ENCODE data around the gene ACP1.

Gene ACP1

DNA sequence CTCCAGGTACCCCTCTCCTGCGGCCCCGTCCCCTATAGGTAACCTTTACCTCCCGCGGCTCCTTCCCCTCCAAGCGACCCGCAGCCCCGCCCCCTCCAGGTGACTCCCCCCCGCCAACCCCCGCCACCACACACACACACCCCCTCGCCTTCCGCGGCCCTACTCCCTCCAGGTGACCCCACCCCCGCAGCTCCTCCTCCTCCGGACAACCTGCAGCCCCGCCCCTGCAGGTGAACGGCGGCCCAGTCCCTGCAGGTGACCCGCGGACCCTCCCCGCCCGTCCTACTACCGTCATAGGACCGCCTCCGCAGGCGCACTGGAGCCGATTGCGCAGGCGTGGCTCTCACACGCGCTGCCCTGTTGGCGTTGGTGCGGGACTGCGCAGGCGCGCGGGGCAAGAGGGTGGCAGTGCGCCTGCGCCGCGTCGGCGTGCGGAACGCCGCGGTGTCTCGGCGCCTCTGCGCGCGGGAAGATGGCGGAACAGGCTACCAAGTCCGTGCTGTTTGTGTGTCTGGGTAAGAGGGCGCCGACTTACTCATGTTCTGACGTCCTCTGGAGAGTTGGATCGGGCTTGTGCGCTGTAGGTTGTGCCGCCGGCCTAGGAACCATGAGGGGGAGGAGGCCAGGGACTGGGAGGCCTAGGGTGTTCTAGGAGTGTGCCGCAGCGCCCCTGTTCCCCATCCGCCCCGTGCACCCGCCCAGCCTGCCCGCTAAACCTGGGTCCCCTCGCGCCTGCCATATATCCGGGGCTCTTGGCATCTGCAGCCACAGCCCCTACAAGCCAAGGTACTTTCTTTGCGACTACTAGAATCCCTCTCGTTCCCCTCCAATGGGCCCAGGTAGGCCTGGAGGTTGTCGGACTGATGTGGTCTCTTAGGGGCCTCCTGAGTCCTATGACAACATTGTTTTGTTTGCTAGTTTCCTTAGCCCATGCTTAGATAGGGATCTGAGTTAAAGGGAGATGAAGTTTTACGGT is at the start of gene ACP1:
Gene ACP1, plus strand, starts transcription at position 455 of the 976 bp plus-strand sequence. Its CDS starts 18 bp downstream, at position 473.
- DNase-seq = peak; percentile 95

DNA sequence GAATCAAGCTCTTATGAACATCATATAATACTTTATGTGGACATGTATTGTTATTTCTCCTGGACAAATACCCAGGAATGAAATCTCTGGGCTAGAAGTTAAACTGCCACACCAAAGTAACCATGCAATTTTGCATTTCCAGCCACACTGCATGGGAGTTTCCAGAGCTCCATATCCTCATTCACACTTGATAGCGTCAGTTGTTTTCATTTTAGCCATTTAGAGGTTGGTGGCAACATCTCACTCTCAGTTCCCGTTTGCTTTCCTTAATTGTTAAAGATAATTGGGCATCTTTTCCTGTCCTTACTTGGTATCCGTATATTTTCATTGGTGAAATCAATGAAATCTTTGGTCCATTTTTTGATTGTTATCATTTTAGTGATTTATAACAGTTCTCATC is 48.7 kb upstream of the ACP1 start:
- no peak for DNase-seq

DNA sequence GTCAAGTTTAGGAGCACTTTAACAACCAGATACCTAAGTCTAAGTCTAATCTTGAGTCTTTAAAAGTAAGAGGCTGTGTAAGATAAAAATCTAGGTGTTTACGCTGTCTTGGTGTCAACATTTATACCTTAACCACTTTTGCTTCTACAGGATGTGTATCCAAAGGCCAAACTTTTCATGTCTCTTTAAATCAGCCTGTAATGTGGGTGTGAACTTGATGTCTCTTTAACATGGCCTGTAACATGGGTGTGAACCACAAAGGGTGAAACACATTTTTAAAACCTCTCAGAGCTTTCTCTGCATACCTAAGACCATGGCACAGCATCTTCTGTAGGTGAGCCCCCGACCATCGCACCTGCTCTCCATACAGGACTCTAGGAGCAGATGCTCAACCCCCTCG is 41.3 kb upstream of the ACP1 start:
- no peak for DNase-seq

DNA sequence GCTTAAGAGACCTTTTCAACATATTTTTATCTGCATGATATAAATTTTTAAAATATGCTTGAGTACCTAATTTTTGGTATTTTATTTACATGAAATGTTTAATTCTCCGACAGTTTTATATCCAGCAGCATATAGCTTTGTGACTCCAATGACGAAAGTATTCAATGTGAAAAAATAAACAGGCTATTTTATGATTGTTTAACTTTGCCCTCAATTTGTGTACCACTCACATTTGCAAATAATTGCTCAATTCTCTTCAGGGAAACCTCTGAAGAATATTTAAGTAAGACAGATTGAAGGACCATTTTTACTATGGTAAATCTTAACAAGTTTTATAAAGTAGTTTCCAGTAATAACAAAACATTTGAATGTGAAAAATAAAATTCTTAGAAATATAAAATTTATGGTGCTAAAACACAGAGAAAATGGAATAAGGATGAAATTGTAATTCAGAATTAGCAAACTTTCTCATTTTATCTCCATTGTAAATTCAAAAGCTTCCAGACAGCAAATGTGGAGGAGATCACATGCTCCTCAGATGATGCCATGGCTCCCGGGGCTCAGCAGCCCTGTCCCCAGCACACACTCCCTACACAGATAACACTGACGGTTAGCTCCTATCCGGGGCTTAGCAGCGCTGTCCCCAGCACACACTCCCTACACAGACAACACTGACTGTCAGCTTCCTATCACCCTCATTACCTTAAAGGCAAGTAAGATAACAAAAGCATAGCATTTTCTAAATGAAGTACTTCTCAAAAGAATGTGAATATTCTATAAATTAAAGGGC is 40.6 kb upstream of the ACP1 start:
- DNase-seq = peak; percentile 64

DNA sequence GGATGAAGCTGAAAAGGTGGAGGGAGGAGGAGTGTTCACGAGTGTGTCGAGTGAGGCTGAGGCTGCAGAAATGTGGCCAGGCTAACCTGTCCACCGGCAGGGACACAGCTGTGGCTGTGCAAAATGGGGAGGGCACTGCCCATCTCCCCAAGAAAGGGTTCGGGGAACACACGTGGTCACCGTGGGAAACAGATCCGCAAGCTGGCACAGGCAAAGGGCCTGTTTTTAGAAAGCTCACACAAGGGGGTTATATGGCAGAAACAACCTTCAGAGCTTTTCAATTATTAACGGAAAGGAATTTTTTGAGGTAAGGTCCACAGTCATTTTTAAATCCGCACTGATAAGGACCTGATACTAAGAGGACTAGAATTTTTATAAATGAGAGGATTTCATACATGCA is 36.6 kb upstream of the ACP1 start:
- DNase-seq = no peak

DNA sequence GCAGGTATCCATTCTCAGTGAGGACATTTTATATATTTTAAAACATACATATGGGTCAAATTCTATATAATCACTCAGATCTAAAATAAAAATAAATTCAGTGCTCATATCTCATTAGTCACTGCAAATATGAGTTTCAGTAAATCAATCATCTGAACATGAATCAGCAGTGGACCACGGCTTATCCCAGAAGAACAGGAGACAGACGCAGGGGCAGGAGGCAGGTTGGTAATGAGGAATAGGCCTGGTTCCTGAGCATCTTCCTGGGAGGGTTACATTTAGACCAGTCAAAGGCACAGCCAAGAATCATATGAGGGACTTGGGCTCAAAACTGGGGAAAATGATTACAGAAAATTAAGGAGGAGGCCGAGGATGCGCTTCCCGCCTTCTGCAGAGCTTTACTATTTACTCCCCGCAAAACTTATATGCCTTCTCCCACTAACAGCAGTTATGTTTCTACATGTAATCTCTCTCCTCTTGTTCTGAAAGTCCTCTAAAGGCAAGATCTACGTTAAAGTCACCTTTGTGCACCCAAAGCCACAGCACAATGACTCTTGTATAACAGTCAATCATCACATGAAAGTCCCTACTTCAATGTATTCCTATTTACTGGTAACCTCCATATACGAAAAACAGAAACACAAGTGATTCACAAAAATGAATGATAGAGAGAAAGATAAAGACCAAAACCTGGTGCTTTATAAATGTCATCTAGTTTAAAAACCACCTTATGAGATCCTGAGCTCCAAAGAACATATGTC is 36.0 kb upstream of the ACP1 start:
- DNase-seq = no peak

DNA sequence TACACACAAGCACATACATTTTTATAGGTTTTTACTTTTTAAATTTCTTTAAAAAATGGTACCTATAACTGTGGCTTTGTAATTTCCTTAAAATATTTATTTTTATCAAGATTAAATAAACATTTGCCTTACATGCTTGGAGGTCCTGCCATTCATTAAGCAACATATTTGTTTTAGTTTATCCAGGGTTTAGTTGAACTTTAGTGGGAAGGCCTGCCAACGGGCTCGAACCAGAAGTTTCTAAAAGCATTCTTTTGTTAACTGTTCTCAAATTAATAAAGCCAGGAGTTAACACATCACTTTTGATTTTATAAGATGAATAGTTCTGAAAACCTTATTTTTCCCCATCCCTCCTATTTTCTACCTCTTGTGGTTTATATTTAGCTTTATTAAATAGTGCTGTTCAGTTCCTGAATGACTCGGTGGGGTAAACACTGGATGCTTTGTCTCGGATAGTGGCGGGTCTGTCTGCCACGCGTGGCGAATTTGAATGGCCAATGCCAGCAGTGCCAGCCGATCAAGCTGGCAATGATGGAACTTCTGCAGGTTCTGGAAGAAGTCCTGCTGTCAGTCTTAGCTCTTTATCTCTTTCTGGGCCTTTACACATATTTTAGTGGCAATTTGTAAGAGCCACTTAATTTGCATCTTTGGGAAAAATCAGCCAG is 33.1 kb upstream of the ACP1 start:
- no peak for DNase-seq

DNA sequence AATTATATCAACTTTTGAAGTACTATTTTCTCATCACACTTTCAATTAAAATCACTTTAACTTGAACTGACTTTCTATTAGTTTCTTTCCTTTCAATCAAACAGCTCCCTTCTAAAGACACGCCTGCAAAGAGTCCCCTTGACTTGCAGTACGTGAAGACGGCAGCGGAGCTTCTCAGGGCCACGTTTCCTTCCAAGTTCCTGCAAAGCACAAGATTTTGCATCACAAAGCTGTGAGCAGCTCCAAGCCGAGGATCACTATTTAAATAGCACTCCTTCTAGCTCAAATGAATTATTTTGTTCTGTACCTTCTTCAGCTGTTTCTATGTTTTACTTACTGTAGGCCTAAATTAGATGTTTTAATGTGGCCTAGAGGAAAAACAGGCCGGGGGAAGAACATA is 31.7 kb upstream of the ACP1 start:
- no peak for DNase-seq

DNA sequence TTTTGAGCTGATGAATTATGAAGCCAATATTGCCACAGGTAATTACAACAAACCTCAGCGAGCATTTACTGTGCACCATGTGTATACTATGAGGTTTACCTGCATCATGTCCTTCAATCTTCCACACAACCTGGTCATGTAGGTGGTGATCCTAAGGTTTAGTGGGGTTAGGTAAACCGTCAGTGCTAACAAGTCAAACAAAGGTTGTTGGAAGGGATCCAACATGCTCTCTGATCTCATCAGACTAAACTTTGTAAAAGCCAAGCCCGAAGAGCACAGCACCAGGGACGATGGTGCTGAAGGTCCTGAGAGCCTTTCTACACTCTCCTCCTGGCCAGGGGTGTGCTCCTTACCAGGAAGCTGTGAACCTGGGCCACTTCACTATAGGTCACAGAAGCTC is 30.3 kb upstream of the ACP1 start:
- no peak for DNase-seq

DNA sequence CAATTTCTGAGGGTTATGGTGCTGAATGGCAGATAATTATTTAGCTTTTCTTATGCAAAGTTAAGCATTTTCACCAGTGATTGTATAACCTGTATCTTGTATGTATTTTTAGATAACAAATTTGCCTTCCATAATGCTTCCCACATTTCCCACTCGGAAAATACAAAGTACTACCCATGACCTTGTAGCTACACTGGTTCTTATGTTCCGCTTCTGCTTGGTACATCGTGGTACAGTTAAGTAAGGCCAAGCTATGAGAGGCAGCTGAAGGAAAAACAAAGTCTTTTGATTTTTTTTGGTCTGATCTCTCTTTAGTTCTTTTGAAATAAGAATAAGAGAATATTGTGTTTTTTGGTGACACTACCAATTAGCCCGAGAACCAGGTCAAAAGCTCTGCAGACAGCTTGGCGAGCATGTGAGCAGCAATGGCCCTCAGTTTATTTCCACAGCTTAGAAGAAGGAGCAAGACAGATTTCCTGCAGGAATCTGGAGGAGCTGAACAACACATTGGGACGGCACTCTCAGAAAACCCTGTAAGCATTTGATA is 27.7 kb upstream of the ACP1 start:
- no peak for DNase-seq

DNA sequence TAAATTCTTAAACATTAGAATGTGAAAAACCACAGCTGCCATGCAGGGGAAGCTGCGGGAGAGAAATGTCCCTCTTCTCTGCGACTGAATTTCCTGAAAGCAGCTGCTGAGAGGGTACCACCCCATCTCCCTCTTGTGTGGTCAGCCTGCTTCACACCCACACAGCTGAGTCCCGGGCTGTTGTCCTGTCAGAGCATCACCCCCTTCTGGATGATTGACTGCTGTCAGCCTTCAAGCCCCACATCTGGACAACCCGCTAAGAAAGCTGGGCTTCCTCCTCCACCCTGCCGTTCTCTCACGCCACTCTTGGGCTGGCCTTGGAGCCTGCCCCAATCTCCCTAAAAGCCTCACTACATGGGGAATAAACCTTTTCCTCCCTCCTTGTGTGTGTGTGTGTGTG is 26.9 kb upstream of the ACP1 start:
- DNase-seq = no peak

DNA sequence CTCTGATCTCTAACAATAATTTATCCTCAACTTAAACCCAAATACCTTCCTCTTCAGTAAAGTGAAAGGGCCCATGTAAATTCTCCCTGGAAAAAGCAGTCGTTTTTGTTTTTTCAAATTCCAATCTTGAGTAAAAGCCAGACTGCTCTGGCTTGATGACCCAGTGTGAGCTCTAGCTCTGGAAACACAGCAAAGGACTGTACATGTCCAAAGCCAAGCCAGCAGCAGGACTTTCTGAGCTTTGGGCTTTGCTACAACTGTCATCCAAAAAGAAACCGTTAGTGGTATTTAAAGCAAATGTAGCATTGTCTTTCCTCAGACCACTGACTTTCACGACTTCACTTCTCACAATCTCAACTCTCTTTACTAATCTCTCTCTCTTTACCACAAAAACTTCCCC is 26.3 kb upstream of the ACP1 start:
- DNase-seq = no peak

DNA sequence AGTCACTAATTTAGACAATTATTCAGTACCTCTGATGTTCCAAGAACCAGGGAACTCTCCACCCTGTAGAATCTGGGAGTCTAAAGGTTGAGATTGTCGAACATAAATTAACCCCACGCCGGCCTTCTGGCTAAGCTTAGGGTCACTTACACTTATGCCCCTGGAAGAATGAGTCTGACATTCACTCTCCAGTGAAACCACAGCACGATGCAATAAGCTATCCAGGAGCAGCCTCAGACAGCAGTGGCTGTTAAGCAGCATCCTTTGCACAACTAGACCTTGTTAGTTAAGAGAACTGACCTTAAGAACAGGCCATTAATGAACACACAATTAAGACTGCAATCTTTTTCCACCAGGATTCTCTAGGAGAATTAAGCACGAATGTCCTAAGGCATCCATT is 25.9 kb upstream of the ACP1 start:
- no peak for DNase-seq

DNA sequence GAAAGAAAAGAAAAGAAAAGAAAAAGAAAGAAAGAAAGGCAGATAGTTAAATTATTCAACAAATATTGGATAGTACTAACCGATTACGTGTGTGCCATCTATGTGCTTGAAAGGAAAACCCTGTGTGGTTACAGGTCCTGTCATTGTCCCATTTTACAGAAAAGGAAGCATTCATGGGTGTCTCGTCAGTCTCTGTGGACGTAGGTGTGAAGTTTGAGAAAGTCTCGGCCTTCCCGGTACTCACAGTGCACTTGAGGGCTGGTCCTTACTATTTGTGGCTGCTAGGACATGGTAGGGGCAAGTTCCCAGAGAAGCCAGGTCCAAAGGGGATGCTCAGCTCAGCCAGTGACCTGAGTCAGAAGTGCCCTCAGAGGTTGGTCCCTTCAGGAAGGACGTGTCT is 20.2 kb upstream of the ACP1 start:
- no peak for DNase-seq

DNA sequence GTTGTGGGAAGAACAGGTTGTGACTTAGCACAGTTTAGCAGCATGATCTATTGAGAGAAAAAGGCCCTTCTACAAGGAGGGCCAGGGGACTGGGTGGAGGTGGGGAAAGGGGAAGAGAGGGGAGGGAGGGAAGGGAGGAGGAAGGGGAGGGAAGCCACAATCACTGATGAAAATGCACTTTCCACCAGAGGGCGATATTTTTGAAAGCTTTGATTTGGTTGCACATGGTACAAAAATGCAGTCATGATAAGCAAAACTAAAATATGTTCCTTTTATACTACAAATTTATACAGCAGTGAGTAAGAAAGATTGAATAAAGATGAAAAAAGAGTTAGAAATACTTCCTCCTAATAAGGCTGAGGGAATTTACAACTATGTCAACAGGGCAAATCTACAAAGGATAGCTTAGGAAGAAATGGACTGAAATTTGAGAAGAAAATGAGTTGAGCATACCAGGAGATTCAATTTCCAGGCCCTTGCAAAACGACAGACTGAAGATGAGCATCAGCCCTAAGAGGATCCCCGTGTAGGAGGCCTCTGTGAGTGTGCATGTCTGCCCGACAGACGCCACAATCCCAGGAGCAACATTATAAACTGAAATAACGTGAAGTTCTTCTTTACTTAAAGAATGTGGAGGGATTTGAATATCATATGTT is 18.1 kb upstream of the ACP1 start:
- DNase-seq = peak; percentile 82

DNA sequence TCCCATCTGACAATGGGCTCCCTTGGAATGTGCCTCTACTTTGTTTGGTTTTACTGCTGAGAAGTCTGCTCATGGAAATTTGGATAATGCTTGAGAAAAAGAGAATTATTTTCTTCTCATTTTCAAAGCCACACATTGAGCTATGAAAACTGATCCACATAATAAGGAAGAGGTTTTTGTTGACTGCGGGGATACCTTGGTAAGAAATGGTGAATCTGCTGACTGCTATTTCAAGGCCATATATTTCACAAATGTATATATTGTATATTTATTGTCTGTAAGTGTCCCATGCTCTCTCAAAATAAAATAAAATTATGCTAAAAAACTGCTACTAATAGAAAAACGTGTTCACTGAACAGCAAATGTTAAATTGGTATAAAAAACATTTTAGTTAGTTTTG is 16.0 kb upstream of the ACP1 start:
- no peak for DNase-seq

DNA sequence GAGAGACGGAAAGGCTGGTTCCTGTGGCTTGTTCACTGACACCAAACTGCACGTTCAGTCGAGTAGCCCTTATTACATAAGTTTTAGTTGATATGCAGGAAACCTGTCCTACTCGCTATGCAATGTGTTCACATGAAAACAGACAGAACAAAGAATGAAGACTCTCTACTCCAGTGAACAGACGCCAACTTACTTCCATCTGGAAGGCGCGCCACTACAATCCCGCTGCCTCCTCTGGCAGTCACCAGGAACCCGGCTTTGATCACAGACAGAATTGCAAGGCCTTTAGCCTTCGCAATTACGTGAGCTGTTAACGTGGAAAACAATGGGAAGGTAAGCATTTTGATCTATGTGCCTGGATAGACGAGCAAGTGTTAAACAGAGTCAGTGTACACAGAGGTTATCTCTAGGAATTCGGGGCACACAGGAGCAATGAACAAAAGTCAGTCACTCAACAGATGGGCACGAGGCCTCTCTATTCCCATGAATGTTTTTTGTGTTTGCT is 15.2 kb upstream of the ACP1 start:
- no peak for DNase-seq

DNA sequence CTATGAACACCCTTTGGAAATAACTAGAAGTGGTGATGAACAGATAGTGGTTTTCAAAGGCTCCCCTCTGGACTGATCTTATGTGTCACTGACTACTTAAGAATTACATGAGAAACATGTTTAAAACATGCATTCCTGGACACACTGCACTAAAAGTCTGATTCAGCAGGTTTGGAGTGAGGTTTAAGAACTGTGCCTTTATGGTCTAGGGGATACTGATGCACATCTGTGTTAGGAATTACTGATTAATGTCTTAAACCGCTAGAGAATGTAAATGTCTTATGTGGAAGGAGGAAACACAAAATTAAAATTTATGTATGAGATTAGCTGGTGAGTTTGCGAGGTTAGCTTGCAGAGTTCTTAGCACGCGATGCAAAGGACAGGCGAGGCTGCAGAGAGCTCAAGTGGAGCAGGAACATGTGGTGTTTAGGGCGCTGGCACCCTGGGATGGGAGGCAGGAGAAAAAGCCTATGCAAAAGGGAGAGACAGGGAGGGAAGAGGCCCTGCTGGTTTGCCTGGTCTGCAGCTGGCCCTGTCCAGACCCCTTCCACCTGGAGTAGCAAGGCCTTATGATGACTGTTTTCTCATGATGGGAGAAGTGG is 12.6 kb upstream of the ACP1 start:
- no peak for DNase-seq

DNA sequence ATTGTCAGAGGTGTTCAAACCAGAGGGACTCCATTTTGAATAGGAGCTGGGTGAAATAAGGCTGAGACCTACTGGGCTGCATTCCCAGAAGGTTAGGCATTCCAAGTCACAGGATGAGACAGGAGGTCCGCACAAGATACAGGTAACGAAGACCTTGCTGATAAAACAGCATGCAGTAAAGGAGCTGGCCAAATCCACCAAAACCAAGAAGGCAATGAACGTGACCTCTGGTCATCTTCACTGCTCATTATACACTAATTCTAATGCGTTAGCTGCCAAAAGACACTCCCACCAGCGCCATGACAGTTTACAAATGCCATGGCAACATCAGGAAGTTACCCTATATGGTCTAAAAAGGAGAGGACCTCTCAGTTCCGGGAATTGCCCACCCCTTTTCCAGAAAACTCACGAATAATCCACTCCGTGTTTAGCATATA is 11.5 kb upstream of the ACP1 start:
- DNase-seq = no peak

DNA sequence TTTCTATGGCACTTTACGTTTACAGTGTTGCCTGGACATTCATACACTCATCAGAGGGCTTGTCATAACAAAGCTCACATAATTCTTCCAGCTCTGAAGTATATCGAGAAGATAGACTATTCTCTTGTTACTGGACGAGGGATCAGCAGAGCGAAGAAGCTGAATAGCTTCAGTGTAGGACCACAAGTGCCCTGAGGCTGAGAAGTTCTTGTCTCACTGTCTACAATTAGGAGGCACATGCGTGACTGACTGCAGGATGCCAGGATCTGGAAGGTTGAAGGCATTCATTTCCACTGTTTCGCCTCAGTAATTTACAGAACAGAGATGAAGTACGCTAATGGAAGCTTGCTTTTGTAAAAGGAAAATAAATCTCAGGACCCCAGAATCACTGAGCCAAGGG is 10.5 kb upstream of the ACP1 start:
- DNase-seq = no peak

DNA sequence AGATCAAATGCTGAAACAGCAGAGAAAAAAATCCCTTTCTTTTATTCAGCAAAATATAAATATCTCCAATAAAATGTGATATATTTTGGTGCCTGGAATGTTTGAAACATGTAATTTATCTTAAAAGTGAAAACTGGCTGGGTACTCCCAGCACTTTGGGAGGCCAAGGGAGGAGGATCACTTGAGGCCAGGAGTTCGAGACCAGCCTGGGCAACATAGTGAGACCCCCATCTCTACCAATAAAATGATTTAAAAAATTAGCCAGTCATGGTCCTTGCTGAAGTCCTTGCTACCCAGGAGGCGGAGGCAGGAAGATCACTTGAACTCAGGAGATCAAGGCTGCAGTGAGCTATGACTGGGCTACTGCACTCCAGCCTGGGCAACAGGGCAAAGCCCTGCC is 9.6 kb upstream of the ACP1 start:
- no peak for DNase-seq

Data from OCI-M1 (cell line).